Stromal cell of bone marrow (primary cell): ENCODE results near the gene FBXL7.

Source experiments
- DNase-seq: peaks from one replicate; pipeline ENCODE4 v3.0.0-alpha.2; 2012; ENCODE audit warnings: low read depth

FBXL7 gene

GRCh38 chr5:15774632-15775031, 274.7 kb downstream of the FBXL7 start:
- DNase-seq, result no peak

- no peak for DNase-seq
Measured at GRCh38 chr5:15776346-15776745, 276.4 kb downstream of the FBXL7 start.

GRCh38 chr5:15783734-15784133, 283.8 kb downstream of the FBXL7 start:
- no peak for DNase-seq

GRCh38 chr5:15785531-15785981, 285.6 kb downstream of the FBXL7 start:
- no peak for DNase-seq

GRCh38 chr5:15786326-15786725, 286.3 kb downstream of the FBXL7 start:
- no peak for DNase-seq

- no peak for DNase-seq
Measured at GRCh38 chr5:15786884-15787283, 286.9 kb downstream of the FBXL7 start.

- no peak for DNase-seq
Measured at GRCh38 chr5:15787681-15788080, 287.7 kb downstream of the FBXL7 start.

GRCh38 chr5:15789642-15790041, 289.7 kb downstream of the FBXL7 start:
- DNase-seq, result no peak

GRCh38 chr5:15790446-15791018, 290.6 kb downstream of the FBXL7 start:
- no peak for DNase-seq

- DNase-seq, result no peak
Measured at GRCh38 chr5:15791274-15791673, 291.3 kb downstream of the FBXL7 start.

GRCh38 chr5:15791859-15792258, 291.9 kb downstream of the FBXL7 start:
- peak; percentile 33 for DNase-seq

GRCh38 chr5:15794052-15794985, 294.3 kb downstream of the FBXL7 start:
- DNase-seq, result no peak

GRCh38 chr5:15796096-15796495, 296.1 kb downstream of the FBXL7 start:
- DNase-seq, result no peak

- no peak for DNase-seq
Measured at GRCh38 chr5:15796557-15796956, 296.6 kb downstream of the FBXL7 start.

- DNase-seq, result no peak
Measured at GRCh38 chr5:15797116-15797515, 297.1 kb downstream of the FBXL7 start.

- DNase-seq, result no peak
Measured at GRCh38 chr5:15798006-15798405, 298.0 kb downstream of the FBXL7 start.

GRCh38 chr5:15799014-15799413, 299.0 kb downstream of the FBXL7 start:
- DNase-seq, result no peak

- no peak for DNase-seq
Measured at GRCh38 chr5:15799612-15800011, 299.6 kb downstream of the FBXL7 start.

GRCh38 chr5:15803280-15803679, 303.3 kb downstream of the FBXL7 start:
- DNase-seq, result no peak

- DNase-seq, result no peak
Measured at GRCh38 chr5:15806613-15807012, 306.6 kb downstream of the FBXL7 start.

GRCh38 chr5:15807248-15807647, 307.3 kb downstream of the FBXL7 start:
- no peak for DNase-seq

- no peak for DNase-seq
Measured at GRCh38 chr5:15807871-15808270, 307.9 kb downstream of the FBXL7 start.

- DNase-seq, result no peak
Measured at GRCh38 chr5:15808577-15808976, 308.6 kb downstream of the FBXL7 start.
